Mesendoderm (in vitro differentiated cells): ENCODE data around the gene ZNF521.

Experiments
- DNase-seq: peaks from one replicate; pipeline ENCODE4 v3.0.0; 2013
- H2AK5ac ChIP-seq: 2 replicates; pipeline ENCODE4 v1.6.1; 2013; ENCODE audit warnings: low read length, inconsistent platforms
- H2BK120ac ChIP-seq: 2 replicates; pipeline ENCODE4 v1.6.1; 2013; ENCODE audit warnings: low read depth, mild to moderate bottlenecking, low read length, moderate library complexity, mixed read lengths
- H2BK15ac ChIP-seq: replicated peaks from 2 replicates; pipeline ENCODE4 v1.6.1; 2013; ENCODE audit warnings: low read depth, mild to moderate bottlenecking, moderate library complexity
- H2BK5ac ChIP-seq: 2 replicates; pipeline ENCODE4 v1.6.1; 2013; ENCODE audit warnings: low read length, inconsistent platforms
- H3K18ac ChIP-seq: 2 replicates; pipeline ENCODE4 v1.6.1; 2013; ENCODE audit warnings: mild to moderate bottlenecking, low read length, mixed read lengths
- H3K23ac ChIP-seq: one replicate; pipeline ENCODE4 v1.6.1; 2013; ENCODE audit warnings: low read length
- H3K27ac ChIP-seq: 2 replicates; pipeline ENCODE4 v1.5.1; 2013; ENCODE audit warnings: low read depth, mild to moderate bottlenecking, inconsistent platforms, low read length, moderate library complexity
- H3K27me3 ChIP-seq: 2 replicates; pipeline ENCODE4 v1.6.1; 2013; ENCODE audit warnings: low read length, control low read depth, mild to moderate bottlenecking, inconsistent platforms; ENCODE audit not compliant: insufficient read depth, poor library complexity
- H3K36me3 ChIP-seq: 2 replicates; pipeline ENCODE4 v1.6.1; 2013; ENCODE audit warnings: low read length, inconsistent platforms; ENCODE audit not compliant: control insufficient read depth, insufficient read depth
- H3K4ac ChIP-seq: one replicate; pipeline ENCODE4 v1.6.1; 2013; ENCODE audit warnings: low read depth, mild to moderate bottlenecking, low read length, moderate library complexity
- H3K4me1 ChIP-seq: 2 replicates; pipeline ENCODE4 v1.6.1; 2013; ENCODE audit warnings: low read depth, low read length, inconsistent platforms; ENCODE audit not compliant: control insufficient read depth
- H3K4me2 ChIP-seq: 2 replicates; pipeline ENCODE4 v1.6.1; 2013; ENCODE audit warnings: low read length
- H3K4me3 ChIP-seq: 2 replicates; pipeline ENCODE4 v1.5.1; 2013; ENCODE audit warnings: mild to moderate bottlenecking, low read length
- H3K56ac ChIP-seq: one replicate; pipeline ENCODE4 v1.6.1; 2013; ENCODE audit warnings: low read length
- H3K79me1 ChIP-seq: 2 replicates; pipeline ENCODE4 v1.6.1; 2013; ENCODE audit warnings: low read length, inconsistent platforms
- H3K79me2 ChIP-seq: 2 replicates; pipeline ENCODE4 v1.6.1; 2013; ENCODE audit warnings: mild to moderate bottlenecking, low read length; ENCODE audit not compliant: control insufficient read depth, insufficient read depth
- H3K9ac ChIP-seq: 2 replicates; pipeline ENCODE4 v1.6.1; 2013; ENCODE audit warnings: low read length, inconsistent platforms
- H4K5ac ChIP-seq: one replicate; pipeline ENCODE4 v1.6.1; 2013; ENCODE audit warnings: low read length
- H4K8ac ChIP-seq: one replicate; pipeline ENCODE4 v1.6.1; 2013; ENCODE audit warnings: low read depth, mild to moderate bottlenecking, control low read depth, low read length, moderate library complexity
- WGBS: extraction: QIAGEN DNeasy Blood & Tissue Kit; methylation state at CpG from one replicate; pipeline ENCODE4 v1.1.7; 2013; ENCODE audit warnings: low lambda C conversion rate, missing lambda C conversion rate; ENCODE audit not compliant: insufficient coverage; ENCODE audit errors: extremely low coverage; 5-methylcytosine and 5-hydroxymethylcytosine counted together

ZNF521 gene

DNA sequence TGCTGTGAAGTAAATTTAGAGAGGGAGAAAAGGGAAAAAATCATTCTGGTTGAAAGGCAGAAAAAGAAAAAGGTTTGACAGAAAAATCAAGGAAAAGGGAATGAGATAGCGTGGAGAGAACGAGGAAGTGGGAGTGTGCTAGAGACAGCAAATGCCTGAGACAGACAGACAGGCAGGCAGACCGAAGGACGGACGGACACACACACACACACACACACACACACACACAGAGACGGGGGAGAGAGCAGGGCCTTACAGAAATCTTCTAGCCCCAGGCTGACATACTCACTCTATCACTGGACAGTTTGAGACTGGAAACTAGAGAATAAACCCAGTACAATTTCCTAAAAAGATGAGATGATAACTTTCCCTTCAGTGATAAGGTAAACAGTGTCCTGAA lies 238.4 kb downstream of the ZNF521 start:
- H2BK120ac ChIP-seq, result no peak overlapping the region
- H3K18ac ChIP-seq, result no peak overlapping the region
- 100% methylated on average over 2 of the region's 6 CpGs for WGBS
- no peak overlapping the region for H2AK5ac ChIP-seq
- no peak overlapping the region for H4K5ac ChIP-seq
- H3K23ac ChIP-seq, result no peak overlapping the region
- no peaks in the 10 kb centered on the region for H3K79me2 ChIP-seq
- H3K27ac ChIP-seq, result no peak overlapping the region
- H3K27me3 ChIP-seq, result no peaks in the 10 kb centered on the region
- H3K4ac ChIP-seq, result no peak overlapping the region
- H4K8ac ChIP-seq, result no peak overlapping the region
- no peaks in the 10 kb centered on the region for H3K4me1 ChIP-seq
- no peak overlapping the region for H3K4me2 ChIP-seq
- DNase-seq, result no peak
- H3K4me3 ChIP-seq, result no peak overlapping the region
- H2BK15ac ChIP-seq, result no peak overlapping the region
- H3K9ac ChIP-seq, result no peak overlapping the region
- no peak overlapping the region for H2BK5ac ChIP-seq
- no peaks in the 10 kb centered on the region for H3K79me1 ChIP-seq
- no peaks in the 10 kb centered on the region for H3K36me3 ChIP-seq
- H3K56ac ChIP-seq, result no peak overlapping the region

- no peaks in the 10 kb centered on the region for H3K27me3 ChIP-seq
- no peak overlapping the region for H3K4me3 ChIP-seq
- no peaks in the 10 kb centered on the region for H3K79me2 ChIP-seq
- DNase-seq, result peak; percentile 20
- H2BK15ac ChIP-seq, result no peak overlapping the region
- no peaks in the 10 kb centered on the region for H3K4me1 ChIP-seq
- no peak overlapping the region for H3K4ac ChIP-seq
- H3K79me1 ChIP-seq, result no peaks in the 10 kb centered on the region
- no peak overlapping the region for H3K23ac ChIP-seq
- no peaks in the 10 kb centered on the region for H3K36me3 ChIP-seq
- no peak overlapping the region for H4K5ac ChIP-seq
- no peak overlapping the region for H3K9ac ChIP-seq
- H3K27ac ChIP-seq, result no peak overlapping the region
- H2BK120ac ChIP-seq, result no peak overlapping the region
- H3K4me2 ChIP-seq, result no peak overlapping the region
- no peak overlapping the region for H3K18ac ChIP-seq
- H2AK5ac ChIP-seq, result no peak overlapping the region
- H2BK5ac ChIP-seq, result no peak overlapping the region
- no peak overlapping the region for H4K8ac ChIP-seq
- no CpG with 5 or more reads among the region's 7 CpGs for WGBS
- no peak overlapping the region for H3K56ac ChIP-seq
These were observed 239.0 kb downstream of the ZNF521 start for GRCh38 chr18:25112821-25113434.

DNA sequence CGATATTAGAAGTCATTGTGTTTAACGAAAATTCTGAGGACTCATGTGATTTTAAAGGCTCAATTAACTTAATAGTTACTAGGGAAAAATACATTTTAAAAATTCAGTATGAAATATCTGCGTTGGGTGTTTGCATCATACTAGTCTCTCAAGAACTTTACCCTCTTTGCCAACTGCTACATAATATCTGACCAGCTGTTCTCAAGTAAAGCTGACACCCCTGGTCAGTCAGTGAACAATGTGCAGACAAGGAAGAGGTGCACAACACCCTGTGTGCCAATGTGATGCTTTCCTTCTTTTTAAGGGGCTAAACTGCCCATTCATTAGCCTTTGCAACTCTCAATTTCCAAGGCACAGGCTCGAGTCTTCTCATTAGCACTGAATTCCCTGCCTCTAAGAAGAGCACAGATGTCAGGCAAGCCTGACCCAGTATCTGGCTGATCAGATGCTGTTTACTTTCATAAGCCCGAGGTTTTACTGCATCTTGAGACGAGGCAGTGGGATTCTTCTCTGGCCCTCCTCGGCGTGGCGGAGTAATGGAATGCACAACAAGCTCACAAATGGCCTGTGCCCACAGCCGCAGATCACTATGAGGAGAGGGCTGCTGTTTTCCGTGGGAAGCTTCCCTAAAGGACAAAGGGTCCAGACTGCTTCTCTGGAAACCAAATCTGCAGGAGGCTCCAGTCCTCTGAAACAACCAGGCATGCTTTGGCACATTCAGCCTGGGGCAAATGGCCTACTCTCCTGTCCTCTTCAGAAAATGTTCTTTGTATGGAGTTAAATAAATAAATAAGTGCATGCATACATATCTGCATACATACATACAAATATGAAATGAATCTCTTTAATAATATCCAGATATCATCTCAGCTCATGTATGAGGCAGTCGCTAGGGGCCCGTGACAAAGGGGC lies 240.3 kb downstream of the ZNF521 start:
- H3K27me3 ChIP-seq, result no peaks in the 10 kb centered on the region
- H3K4ac ChIP-seq, result no peak overlapping the region
- no peak overlapping the region for H3K23ac ChIP-seq
- no peak overlapping the region for H3K9ac ChIP-seq
- no peaks in the 10 kb centered on the region for H3K79me2 ChIP-seq
- H3K4me2 ChIP-seq, result no peak overlapping the region
- no peak overlapping the region for H2AK5ac ChIP-seq
- no peak overlapping the region for H3K18ac ChIP-seq
- H3K4me1 ChIP-seq, result no peaks in the 10 kb centered on the region
- DNase-seq, result no peak
- no peaks in the 10 kb centered on the region for H3K36me3 ChIP-seq
- H4K8ac ChIP-seq, result no peak overlapping the region
- H2BK15ac ChIP-seq, result no peak overlapping the region
- H3K79me1 ChIP-seq, result no peaks in the 10 kb centered on the region
- no peak overlapping the region for H4K5ac ChIP-seq
- WGBS, result no CpG with 5 or more reads among the region's 13 CpGs
- no peak overlapping the region for H2BK120ac ChIP-seq
- H3K56ac ChIP-seq, result no peak overlapping the region
- H3K27ac ChIP-seq, result no peak overlapping the region
- H3K4me3 ChIP-seq, result no peak overlapping the region
- no peak overlapping the region for H2BK5ac ChIP-seq

GRCh38 chr18:25109484-25109883 lies 242.5 kb downstream of the ZNF521 start:
- Histone ChIP-seq H3K4me2 (no peak overlapping the region), H3K79me1 (no peaks in the 10 kb centered on the region), H2BK15ac (no peak overlapping the region), H2BK5ac (no peak overlapping the region), H3K4me3 (no peak overlapping the region), H3K23ac (no peak overlapping the region), H3K9ac (no peak overlapping the region), H2BK120ac (no peak overlapping the region), H4K5ac (no peak overlapping the region), H3K4ac (no peak overlapping the region), H4K8ac (no peak overlapping the region), H3K56ac (no peak overlapping the region), H3K79me2 (no peaks in the 10 kb centered on the region), H3K27me3 (no peaks in the 10 kb centered on the region), H3K18ac (no peak overlapping the region), H3K27ac (no peak overlapping the region), H2AK5ac (no peak overlapping the region), H3K4me1 (no peaks in the 10 kb centered on the region), H3K36me3 (no peaks in the 10 kb centered on the region)
- DNase-seq, result no peak
- WGBS, result no CpG with 5 or more reads among the region's 3 CpGs

DNA sequence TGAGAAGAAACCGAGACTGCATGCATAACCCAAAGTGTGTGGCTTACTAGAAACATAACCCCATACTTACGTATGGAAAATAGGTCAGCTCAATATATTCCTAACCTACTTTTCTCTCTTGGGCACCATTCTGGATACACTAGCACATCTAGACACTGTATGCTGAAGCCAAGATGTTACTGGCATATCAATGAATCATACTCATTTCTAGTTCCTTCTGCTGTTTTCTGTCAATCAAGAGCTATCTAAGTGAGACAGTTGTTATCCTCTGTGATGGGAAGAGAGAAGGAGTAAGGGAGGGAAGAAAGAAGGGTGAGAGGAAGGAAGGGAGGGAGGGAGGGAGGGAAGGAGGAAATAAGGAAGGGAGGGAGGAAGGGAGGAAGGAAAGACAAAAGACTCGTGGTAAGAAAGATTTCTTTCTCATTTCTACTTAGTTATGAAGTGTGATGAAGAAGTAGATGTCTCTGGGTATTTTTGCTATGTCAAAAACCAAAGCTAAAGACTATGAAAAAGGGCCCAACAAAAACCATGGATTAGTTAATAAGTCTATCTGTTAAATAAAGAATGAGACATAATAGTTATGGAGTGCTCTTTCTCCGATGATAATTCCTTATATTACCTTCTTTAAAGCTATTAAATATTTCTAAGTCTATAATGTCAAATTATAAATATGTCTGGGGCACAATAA lies 248.4 kb downstream of the ZNF521 start:
- Histone ChIP-seq H3K27me3 (no peaks in the 10 kb centered on the region), H3K79me1 (no peaks in the 10 kb centered on the region), H2AK5ac (no peak overlapping the region), H4K8ac (no peak overlapping the region), H2BK5ac (no peak overlapping the region), H2BK120ac (no peak overlapping the region), H3K4ac (no peak overlapping the region), H3K36me3 (no peaks in the 10 kb centered on the region), H3K79me2 (no peaks in the 10 kb centered on the region), H3K27ac (no peak overlapping the region), H3K56ac (no peak overlapping the region), H3K4me2 (no peak overlapping the region), H2BK15ac (no peak overlapping the region), H3K23ac (no peak overlapping the region), H3K18ac (no peak overlapping the region), H3K4me3 (no peak overlapping the region), H4K5ac (no peak overlapping the region), H3K4me1 (no peaks in the 10 kb centered on the region), H3K9ac (no peak overlapping the region)
- DNase-seq, result no peak
- WGBS, result no CpG with 5 or more reads among the region's 4 CpGs
